Astrocyte (in vitro differentiated cells and primary cell): Measurements from ENCODE around the gene ALG2.

Experiments
- EZH2 ChIP-seq: IDR thresholded peaks from 2 replicates; pipeline ENCODE4 v1.6.1; 2012; ENCODE audit warnings: mild to moderate bottlenecking, low read length, inconsistent platforms; ENCODE audit not compliant: insufficient read depth
- TF ChIP-seq, protein P1 (sequence below): IDR thresholded peaks from 2 replicates; pipeline ENCODE4 v1.5.1; 2011; ENCODE audit warnings: low read depth, mild to moderate bottlenecking, inconsistent platforms, low read length, moderate library complexity; ENCODE audit not compliant: insufficient read depth

GRCh38 chr9:99176527-99177013 is 45.2 kb downstream of the ALG2 start:
- TF ChIP-seq, protein P1, sequence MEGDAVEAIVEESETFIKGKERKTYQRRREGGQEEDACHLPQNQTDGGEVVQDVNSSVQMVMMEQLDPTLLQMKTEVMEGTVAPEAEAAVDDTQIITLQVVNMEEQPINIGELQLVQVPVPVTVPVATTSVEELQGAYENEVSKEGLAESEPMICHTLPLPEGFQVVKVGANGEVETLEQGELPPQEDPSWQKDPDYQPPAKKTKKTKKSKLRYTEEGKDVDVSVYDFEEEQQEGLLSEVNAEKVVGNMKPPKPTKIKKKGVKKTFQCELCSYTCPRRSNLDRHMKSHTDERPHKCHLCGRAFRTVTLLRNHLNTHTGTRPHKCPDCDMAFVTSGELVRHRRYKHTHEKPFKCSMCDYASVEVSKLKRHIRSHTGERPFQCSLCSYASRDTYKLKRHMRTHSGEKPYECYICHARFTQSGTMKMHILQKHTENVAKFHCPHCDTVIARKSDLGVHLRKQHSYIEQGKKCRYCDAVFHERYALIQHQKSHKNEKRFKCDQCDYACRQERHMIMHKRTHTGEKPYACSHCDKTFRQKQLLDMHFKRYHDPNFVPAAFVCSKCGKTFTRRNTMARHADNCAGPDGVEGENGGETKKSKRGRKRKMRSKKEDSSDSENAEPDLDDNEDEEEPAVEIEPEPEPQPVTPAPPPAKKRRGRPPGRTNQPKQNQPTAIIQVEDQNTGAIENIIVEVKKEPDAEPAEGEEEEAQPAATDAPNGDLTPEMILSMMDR: no peak
- no peak for TF ChIP-seq EZH2
